Adipose tissue (tissue), 3 donors: ENCODE data around the gene PTPN3. TPM values are rescaled to one million over a fixed set of nuclear protein-coding genes. Genes with fewer than 3 reads are reported as not detected.

Source experiments
- H3K27ac ChIP-seq: one replicate; pipeline ENCODE4 v1.5.1; 2013; ENCODE audit warnings: low read depth, low read length
- WGBS, 3 donors: extraction: QIAGEN DNeasy Blood & Tissue Kit; methylation state at CpG; one replicate each; pipeline ENCODE4 v1.1.7; 2013; 5-methylcytosine and 5-hydroxymethylcytosine counted together
- polyA plus RNA-seq, 3 donors: library from polyadenylated mRNA; stranded (reverse); fragments of 200-250 nt; gene quantifications; one replicate each; pipeline ENCODE4 v1.2.3, GENCODE V29; 2013
- donor health status: healthy with polysubstance abuse.
- donor health status: Bipolar disorder and iron deficiency.
- donor health status: healthy.

Gene PTPN3
- polyA plus RNA-seq, 3 donors: 2.2 to 9.0 (median 8.1) TPM

- no peak overlapping the region for H3K27ac ChIP-seq
- WGBS, 3 donors: 73 to 80% (median 74%) methylated on average over 2 of the region's 2 CpGs
These were observed 55.4 kb downstream of the PTPN3 start for GRCh38 chr9:109442716-109443115.

- 18 to 40% (median 36%) methylated on average over 3 of the region's 3 CpGs for WGBS, 3 donors
- H3K27ac ChIP-seq: no peak overlapping the region
These were observed 56.8 kb downstream of the PTPN3 start for GRCh38 chr9:109441296-109441695.

GRCh38 chr9:109440797-109441287 is 57.3 kb downstream of the PTPN3 start:
- H3K27ac ChIP-seq: no peak overlapping the region
- WGBS, 3 donors: 2 to 6% (median 2%) methylated on average over 4 of the region's 4 CpGs

DNA sequence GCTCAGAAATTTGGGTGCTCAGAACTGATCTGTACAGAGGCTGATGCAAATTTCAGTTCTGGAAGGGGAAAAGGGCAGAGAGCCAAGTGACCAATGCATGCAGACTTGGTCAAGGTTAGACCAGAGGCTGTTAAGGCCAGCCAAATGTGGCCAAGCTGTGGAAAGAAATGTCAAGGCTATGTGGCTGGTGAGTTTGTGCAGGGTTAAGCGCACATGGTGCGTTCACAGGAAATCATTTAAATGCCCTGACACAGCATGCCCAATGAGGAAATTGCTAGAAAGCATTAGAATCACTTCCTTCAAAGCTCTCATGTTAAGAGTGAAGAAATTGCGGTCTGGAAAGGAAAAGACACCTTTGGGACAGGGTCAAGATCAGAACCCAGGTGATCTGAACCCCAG is 58.0 kb downstream of the PTPN3 start:
- no peak overlapping the region for H3K27ac ChIP-seq
- WGBS, 3 donors: 28 to 47% (median 37%) methylated on average over 3 of the region's 3 CpGs

- WGBS, 3 donors: 84 to 88% (median 86%) methylated on average over 8 of the region's 8 CpGs
- no peak overlapping the region for H3K27ac ChIP-seq
These were observed 58.6 kb downstream of the PTPN3 start for GRCh38 chr9:109439378-109440116.

- 43 to 56% (median 52%) methylated on average over 4 of the region's 4 CpGs for WGBS, 3 donors
- H3K27ac ChIP-seq: no peak overlapping the region
These were observed 60.8 kb downstream of the PTPN3 start for GRCh38 chr9:109437286-109437685.

DNA sequence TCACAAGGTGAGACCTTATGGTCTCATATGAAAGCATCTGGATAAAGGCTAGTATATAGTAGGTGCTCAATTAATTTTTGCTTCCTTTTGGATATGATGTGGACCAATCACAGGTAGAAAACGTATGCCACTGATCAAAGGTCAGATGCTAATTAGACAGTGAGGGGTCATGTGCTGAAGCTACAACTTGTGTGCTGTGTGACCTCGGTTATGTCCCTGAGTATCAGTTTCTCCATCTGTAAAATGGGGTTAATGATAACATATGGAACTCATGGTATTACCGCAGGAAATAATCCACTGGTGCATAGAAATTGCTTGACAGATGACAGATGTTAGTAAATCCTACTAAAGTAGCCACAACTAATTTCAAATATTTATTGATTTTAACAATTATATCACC is 62.0 kb downstream of the PTPN3 start:
- no peak overlapping the region for H3K27ac ChIP-seq
- 84 to 92% (median 91%) methylated on average over 3 of the region's 3 CpGs for WGBS, 3 donors

- 92 to 94% (median 93%) methylated on average over 5 of the region's 5 CpGs for WGBS, 3 donors
- H3K27ac ChIP-seq: no peak overlapping the region
These were observed 64.6 kb downstream of the PTPN3 start for GRCh38 chr9:109433476-109433875.

- WGBS, 3 donors: 48 to 58% (median 56%) methylated on average over 4 of the region's 4 CpGs
- H3K27ac ChIP-seq: no peak overlapping the region
These were observed 67.9 kb downstream of the PTPN3 start for GRCh38 chr9:109430231-109430630.

- 82 to 85% (median 85%) methylated on average over 6 of the region's 6 CpGs for WGBS, 3 donors
- no peak overlapping the region for H3K27ac ChIP-seq
These were observed 69.3 kb downstream of the PTPN3 start for GRCh38 chr9:109428854-109429253.

DNA sequence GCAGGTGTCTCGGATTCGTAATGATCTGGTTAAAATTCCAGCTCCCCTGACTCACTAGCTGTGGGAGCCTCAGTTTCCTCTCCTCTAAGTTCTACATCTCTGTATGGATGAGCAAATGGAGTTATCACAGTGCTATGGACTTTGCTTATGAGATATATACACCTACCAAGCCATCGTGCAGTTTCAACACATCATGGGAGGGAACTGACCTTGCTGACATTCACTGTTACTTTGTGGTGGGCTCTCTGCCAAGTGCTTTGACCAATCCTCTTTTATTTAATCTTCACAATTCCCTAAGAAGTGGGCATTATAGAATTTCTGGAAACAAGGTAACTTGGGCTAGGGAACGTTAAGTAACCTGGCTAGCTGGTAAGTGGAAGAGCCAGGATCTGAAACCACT is 70.2 kb downstream of the PTPN3 start:
- H3K27ac ChIP-seq: no peak overlapping the region
- 58 to 79% (median 66%) methylated on average over 4 of the region's 4 CpGs for WGBS, 3 donors

GRCh38 chr9:109426626-109427402 is 71.3 kb downstream of the PTPN3 start:
- no peak overlapping the region for H3K27ac ChIP-seq
- 85 to 94% (median 87%) methylated on average over 9 of the region's 9 CpGs for WGBS, 3 donors

DNA sequence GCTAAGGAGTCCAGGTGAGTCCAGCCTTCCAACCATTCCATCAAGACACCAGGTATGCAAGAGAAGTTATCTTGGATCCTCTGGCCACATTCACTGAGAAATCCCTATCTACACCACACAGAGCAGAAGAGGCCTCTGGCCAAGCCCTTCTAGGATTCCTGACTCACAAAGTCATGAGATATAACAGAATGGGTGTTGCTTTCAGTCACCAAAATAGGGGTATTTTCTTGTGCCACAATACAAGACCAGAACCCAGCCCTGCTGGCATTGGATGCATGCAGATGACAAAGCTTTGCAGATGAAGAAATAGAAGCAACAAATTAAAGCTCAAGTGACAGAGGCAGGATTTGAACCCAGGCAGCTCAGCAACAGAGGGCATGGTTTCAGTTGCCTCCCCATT is 73.5 kb downstream of the PTPN3 start:
- no peak overlapping the region for H3K27ac ChIP-seq

- H3K27ac ChIP-seq: no peak overlapping the region
- 86 to 91% (median 90%) methylated on average over 1 of the region's 1 CpG for WGBS, 3 donors
These were observed 74.2 kb downstream of the PTPN3 start for GRCh38 chr9:109423877-109424276.

DNA sequence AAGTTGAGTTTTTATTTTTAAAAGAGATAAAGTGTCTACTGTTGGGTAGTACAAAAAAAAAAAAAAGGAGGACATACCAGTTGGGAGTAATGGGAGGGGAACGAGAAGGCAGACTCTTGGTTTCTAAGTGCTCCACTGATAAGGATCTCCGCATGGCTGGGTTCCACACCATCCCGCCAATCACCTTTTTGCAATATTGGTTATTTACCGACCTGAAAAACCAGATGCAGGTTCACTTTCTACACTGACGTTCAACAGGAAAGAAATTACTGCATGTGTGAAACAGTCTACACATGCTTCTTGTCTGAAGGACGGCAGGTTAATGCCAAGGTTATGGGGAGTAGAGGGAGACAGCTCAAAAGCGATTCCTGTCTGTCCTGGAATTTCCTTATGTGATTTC is 75.5 kb downstream of the PTPN3 start:
- H3K27ac ChIP-seq: no peak overlapping the region
- 47 to 67% (median 59%) methylated on average over 7 of the region's 7 CpGs for WGBS, 3 donors

DNA sequence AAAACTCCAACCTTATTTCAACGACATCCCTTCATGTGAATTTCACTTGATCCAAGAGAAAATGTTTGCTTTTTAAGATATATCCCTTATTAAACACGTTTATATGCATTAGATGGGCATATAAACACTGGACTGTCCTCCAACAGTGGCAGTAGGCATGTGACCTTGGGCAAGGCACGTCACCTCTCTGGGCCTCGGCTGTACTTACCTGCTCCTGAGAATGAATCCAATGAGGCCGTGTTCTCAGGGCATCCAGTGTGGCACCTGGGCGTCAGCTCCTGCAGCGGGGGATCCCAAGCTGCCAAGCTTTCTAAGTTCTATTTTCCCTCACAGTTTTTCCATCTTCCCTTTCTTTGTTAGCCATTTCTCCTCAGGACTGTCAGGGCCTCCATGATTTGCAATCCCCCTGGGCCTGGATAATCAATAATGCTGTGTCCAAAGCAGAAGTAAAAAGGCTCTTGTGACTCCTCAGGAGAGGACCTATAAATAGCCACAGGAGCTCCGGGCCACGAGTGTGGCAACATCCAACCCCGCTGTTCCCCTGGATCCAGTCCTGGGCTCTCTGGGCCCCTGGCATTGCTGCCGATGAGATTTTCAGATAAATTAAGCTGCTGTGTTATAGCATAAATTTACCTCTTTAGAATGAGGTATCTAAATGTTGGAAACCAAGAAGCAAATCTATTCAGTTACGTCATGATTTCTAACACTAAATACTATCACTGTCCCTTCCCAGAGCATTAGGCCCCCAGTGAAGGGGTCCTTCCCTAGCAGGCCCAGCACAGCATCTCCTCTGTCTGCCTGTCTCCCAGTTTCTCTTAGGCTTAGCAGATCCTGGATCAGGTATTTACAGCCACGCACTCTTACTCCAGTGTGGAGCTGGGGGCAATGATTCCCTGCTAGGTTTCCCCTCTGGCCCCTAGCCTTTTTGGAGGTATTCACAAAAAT is 76.8 kb downstream of the PTPN3 start:
- H3K27ac ChIP-seq: no peak overlapping the region
- 63 to 82% (median 81%) methylated on average over 13 of the region's 13 CpGs for WGBS, 3 donors

GRCh38 chr9:109419531-109419930 is 78.6 kb downstream of the PTPN3 start:
- no peak overlapping the region for H3K27ac ChIP-seq
- 62 to 78% (median 72%) methylated on average over 4 of the region's 4 CpGs for WGBS, 3 donors

DNA sequence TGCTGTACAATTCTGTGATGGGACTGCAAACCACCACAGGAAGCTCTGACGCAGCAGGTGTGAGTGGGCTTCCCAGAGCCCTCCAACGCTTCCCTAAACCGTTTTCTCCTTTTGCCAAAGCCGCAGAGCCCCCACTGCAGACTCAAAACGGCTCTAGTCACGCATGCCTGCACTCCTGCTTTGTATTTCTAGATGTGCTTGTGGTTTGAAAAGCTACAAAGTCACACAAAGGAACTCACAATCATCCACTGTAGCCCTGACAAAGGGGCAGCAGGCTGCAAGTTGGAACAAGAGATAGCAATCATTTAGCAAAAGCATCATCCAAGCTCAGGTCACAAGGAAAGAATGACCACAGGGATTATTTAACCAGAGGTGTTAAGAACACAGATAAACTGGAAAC is 79.3 kb downstream of the PTPN3 start:
- WGBS, 3 donors: 54 to 72% (median 70%) methylated on average over 6 of the region's 6 CpGs

More for the DNA sequence above, 79.3 kb downstream of the PTPN3 start:
- no peak overlapping the region for H3K27ac ChIP-seq
